ENCODE measurements around the gene STAG1.
"Not testable (repeated sequence)": the region's sequence is repeated elsewhere in the genome, so short reads cannot be mapped to it uniquely, and the experiment has no call there.

STAG1 gene

GRCh38 chr3:136703429-136703828, 48.7 kb downstream of the STAG1 start:
- DNase-seq (ENCODE audit: low read depth in 2 of 2): no peak

- DNase-seq (ENCODE audit: low read depth in 2 of 2): no peak
Observed at GRCh38 chr3:136699271-136699828, 52.8 kb downstream of the STAG1 start.

- no peak for DNase-seq (ENCODE audit: low read depth in 2 of 2)
Observed at GRCh38 chr3:136698361-136698760, 53.8 kb downstream of the STAG1 start.

DNA sequence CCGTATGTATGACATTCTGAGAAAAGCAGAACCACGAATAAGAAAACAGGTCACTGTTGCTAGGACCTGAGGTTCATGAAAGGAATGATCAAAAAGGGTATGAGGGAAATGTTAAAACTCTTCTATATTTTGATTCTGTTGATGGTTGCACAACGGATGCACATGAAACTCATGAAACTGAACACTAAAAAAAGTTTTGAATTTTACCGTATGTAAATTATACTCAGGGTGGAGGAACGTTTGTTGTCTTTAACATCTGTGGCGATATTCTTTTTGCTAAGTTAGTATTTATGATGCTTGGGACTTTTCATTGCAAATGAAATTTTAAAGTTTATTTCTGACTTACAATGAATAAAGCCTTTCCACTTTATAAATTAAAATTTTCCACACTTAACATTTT, 55.4 kb downstream of the STAG1 start:
- DNase-seq (ENCODE audit: low read depth in 2 of 2): no peak

GRCh38 chr3:136694321-136694720, 57.9 kb downstream of the STAG1 start:
- DNase-seq (ENCODE audit: low read depth in 2 of 2): no peak

GRCh38 chr3:136690599-136690998, 61.6 kb downstream of the STAG1 start:
- DNase-seq (ENCODE audit: low read depth in 2 of 2): no peak

GRCh38 chr3:136685882-136686281, 66.3 kb downstream of the STAG1 start:
- no peak for DNase-seq (ENCODE audit: low read depth in 2 of 2)

DNA sequence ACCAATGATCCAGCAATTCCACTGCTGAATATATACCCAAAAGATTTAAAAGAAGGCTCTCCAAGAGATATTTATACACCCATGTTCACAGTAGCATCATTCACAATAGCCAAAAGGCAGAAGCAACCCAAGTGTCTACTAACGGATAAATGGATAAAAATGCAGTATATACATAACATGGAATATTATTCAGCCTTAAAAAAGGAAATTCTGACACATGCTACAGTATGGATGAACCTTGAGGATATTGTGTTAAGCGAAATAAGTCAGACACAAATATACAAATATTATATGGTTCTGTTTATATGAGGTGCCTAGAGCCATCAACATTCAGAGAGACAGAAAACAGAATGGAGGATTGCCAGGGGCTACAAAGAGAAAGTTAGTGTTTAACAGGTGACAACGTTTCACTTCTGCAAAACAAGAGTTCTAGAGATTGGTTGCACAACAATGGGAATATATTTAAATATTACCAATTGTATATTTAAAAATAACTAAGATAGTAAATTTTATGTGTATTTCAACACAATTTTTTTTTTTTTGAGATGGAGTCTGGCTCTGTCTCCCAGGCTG, 69.4 kb downstream of the STAG1 start:
- no peak for DNase-seq (ENCODE audit: low read depth in 2 of 2)

DNA sequence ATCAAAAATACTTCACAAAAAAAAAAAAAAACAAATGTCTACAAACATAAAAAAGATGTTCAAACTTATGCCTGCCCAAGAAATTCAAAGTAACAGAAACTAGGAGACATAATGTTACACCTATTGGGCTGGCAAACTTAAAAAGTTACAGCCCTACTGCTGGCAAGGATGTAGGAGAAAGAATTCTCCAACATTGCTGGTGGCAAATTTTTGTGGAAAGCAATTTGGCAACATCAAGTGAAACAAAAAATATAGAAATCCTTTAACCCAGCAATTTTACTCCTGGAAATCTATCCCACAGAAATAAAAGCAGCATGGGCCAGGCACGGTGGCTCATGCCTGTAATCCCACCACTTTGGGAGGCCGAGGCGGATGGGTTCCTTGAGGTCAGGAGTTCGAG, 73.2 kb downstream of the STAG1 start:
- no peak for DNase-seq (ENCODE audit: low read depth in 2 of 2)

GRCh38 chr3:136676009-136676408, 76.2 kb downstream of the STAG1 start:
- no peak for DNase-seq (ENCODE audit: low read depth in 2 of 2)

DNA sequence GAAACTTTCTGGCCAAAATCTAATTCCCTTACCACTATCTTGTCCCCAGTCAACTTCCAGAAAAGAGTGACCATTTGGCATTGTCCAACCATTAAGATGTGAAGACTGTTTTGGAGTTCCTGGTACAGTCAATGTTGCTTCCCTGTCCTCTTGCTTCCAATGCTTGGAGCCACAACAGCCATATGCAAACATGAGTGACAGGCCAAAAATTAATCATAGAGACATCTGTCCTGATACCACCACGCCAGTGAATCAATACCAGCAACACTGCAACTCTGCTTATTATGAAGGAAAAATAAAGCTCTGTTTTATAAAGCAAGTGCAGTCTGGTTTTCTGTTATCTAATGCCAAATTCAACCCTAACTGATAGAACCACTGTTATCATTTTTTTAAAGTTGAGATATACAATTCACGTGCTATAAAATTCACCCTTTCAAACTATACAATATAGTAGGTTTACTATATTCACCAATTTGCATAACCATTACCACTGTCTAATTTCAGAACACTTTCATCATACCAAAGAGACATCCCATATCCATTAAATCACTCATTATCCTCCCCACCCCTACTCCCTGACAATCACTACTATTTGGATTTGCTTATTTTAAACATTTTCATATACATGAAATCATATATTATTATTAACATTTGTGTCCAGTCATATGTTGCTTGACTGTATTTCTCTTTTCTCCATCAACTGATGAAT, 76.9 kb downstream of the STAG1 start:
- DNase-seq (ENCODE audit: low read depth in 2 of 2): no peak

GRCh38 chr3:136672457-136672856, 79.7 kb downstream of the STAG1 start:
- no peak for DNase-seq (ENCODE audit: low read depth in 2 of 2)

GRCh38 chr3:136671921-136672320, 80.3 kb downstream of the STAG1 start:
- DNase-seq (ENCODE audit: low read depth in 2 of 2): no peak

- DNase-seq (ENCODE audit: low read depth in 2 of 2): no peak
Observed at GRCh38 chr3:136670166-136670565, 82.0 kb downstream of the STAG1 start.

GRCh38 chr3:136667081-136667480, 85.1 kb downstream of the STAG1 start:
- no peak for DNase-seq (ENCODE audit: low read depth in 2 of 2)

DNA sequence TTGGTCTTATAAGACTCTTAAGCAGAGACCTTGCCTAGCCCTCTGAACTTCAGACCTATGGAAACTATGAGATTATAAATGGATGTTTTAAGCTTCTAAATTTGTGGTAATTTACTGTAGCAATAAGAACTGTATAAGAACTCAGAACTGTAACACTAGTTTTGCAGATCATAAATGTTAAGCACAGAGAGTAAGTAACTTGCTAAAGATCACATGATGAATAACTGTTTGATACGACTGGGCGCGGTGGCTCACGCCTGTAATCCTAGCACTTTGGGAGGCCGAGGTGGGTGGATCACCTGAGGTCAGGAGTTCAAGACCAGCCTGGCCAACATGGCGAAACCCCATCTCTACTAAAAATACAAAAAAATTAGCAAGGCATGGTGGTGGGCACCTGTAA, 85.9 kb downstream of the STAG1 start:
- DNase-seq (ENCODE audit: low read depth in 2 of 2): not testable (repeated sequence)

DNA sequence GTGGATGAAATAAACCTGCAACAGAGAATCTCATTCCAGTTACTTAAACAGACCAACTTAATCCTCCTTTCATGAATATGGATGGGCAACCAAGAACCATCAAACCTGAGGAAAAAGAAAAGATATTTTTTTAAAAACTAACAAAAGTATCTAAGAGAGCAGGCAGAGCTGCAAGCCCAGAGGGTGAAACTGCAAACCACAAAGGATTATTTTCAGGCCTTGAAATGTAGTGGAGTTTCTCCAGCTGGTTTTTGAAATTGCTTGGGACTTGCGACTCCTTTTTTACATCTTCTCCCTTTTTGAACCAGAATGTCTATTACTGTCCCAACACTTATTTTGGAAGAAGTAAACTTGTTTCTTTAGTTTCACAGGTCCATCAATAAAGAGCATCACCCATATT, 87.4 kb downstream of the STAG1 start:
- no peak for DNase-seq (ENCODE audit: low read depth in 2 of 2)

DNA sequence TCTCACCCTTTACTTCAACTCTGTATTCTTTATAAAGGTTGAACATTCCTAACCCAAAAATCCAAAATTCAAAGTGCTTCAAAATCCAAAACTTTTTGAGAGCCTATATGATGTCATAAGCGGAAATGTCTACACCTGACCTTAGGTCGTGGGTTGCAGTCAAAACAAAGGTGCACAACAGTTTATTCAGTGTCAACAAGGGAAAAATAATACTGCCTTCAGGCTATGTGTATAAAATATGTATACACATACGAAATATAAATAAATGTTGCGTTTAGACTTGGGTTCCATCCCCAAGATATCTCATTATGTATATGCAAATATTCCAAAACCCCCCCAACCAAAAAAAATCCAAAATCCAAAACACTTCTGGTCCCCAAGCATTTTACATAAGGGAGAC, 90.9 kb downstream of the STAG1 start:
- DNase-seq (ENCODE audit: low read depth in 2 of 2): no peak

- DNase-seq (ENCODE audit: low read depth in 2 of 2): no peak
Observed at GRCh38 chr3:136658946-136659682, 93.1 kb downstream of the STAG1 start.

DNA sequence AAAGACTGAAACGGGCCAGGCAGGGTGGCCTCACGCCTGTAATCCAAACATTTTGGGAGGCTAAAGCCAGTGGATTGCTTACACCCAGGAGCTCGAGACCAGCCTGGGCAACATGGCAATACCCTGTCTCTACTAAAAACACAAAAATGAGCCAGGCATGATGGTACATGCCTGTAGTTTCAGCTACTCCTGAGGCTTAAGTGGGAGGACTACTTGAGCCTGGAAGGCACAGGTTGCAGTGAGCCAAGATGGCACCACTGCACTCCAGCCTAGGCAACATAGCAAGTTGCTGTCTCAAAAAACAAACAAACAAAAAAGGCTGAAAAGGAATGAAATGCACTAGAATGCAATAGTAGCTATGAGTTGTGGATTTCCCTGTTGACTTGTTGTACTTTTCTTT, 94.7 kb downstream of the STAG1 start:
- DNase-seq (ENCODE audit: low read depth in 2 of 2): no peak

- DNase-seq (ENCODE audit: low read depth in 2 of 2): no peak
Observed at GRCh38 chr3:136653628-136654027, 98.5 kb downstream of the STAG1 start.

DNA sequence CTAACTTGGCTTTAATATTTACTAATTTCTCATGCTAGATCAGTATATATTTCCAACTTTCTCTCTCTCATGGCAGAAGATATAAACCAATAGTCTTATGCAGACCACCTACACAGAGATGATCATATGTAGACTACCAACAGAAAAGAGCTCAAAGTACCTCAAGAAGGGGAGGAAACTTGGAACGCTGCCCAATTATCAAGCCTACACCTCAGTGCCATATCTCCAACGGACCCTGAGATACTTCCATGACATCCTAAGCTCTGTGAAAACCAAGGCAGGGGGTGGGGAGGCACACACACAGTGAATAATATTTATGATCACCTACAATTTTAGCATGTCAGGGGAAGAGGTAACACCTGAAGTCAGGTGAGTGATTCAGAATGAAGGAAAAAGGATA, 100.6 kb downstream of the STAG1 start:
- DNase-seq (ENCODE audit: low read depth in 2 of 2): no peak

- no peak for DNase-seq (ENCODE audit: low read depth in 2 of 2)
Observed at GRCh38 chr3:136650461-136650860, 101.7 kb downstream of the STAG1 start.

Measured in activated CD8-positive, alpha-beta memory T cell treated with anti-CD3 and anti-CD28 coated beads for 4 hours (primary cell).